K562 (cell line): ENCODE measurements around the gene RERG. TPM values are rescaled to one million over a fixed set of nuclear protein-coding genes. Genes with fewer than 3 reads are reported as not detected.

ENCODE experiments used
- ATAC-seq: fragments of 200-7000 bp; cut with Tn5 transposase; 3 replicates; pipeline ENCODE4 v1.9.1; 2020; ENCODE audit warnings: moderate library complexity
- BruUV-seq: library from RNA; stranded (reverse); fragments of 400-500 nt; replicated peaks from 2 replicates; lab custom pipeline; 2021; lab: Mats Ljungman, UMichigan
- CTCF ChIA-PET: fragments of 300-600 bp; formaldehyde crosslinking; extraction: SDS; loops from one replicate; lab custom pipeline; 2021; ENCODE audit warnings: low intra/inter-chr PET ratio; lab: Yijun Ruan, JAX
- POLR2A ChIA-PET: fragments of 300-600, 350-650 bp; sonication (Branson Sonifier 250); formaldehyde crosslinking; extraction: SDS; loops from one replicate; lab custom pipeline; 2021; ENCODE audit warnings: antibody characterized with exemption, inconsistent platforms; lab: Yijun Ruan, JAX
- DNase-seq, 4 experiments: peaks; one replicate each; pipeline versions ENCODE4 v3.0.0 to v3.0.0-alpha.2; 2011 to 2018; ENCODE audit warnings: low spot score in 3 of 4, mixed read lengths in 3 of 4; ENCODE audit errors: extremely low read depth in 1 of 4
- FAIRE-seq: peaks from 2 replicates; lab custom pipeline; 2011; peaks lifted over from hg19 to GRCh38; lab: Jason Lieb, UNC
- H2AFZ ChIP-seq: 2 replicates; pipeline ENCODE4 v1.6.0; 2011; ENCODE audit warnings: low read depth, low read length, control low read depth, inconsistent platforms
- H3K27ac ChIP-seq: fragments of 200-600 bp; 3 replicates; pipeline ENCODE4 v1.8.0; 2011; ENCODE audit warnings: low read depth, mild to moderate bottlenecking, control low read depth, inconsistent platforms, low read length, moderate library complexity, mixed read lengths; ENCODE audit errors: extremely low read depth
- H3K27me3 ChIP-seq, 2 experiments: fragments of 300-600 bp in 1 of 2; 2 replicates in 1 of 2; 3 replicates in 1 of 2; pipeline versions ENCODE4 v1.6.0 to v1.8.0; 2011; ENCODE audit warnings: inconsistent platforms in 2 of 2, low read length in 2 of 2, mild to moderate bottlenecking in 1 of 2, mixed read lengths in 1 of 2, moderate library complexity in 1 of 2; ENCODE audit not compliant: control insufficient read depth in 2 of 2, insufficient read depth in 2 of 2
- H3K36me3 ChIP-seq: fragments of 300-600 bp; 3 replicates; pipeline ENCODE4 v1.8.0; 2011; ENCODE audit warnings: mild to moderate bottlenecking, low read length, inconsistent platforms; ENCODE audit not compliant: control insufficient read depth, insufficient read depth
- H3K4me1 ChIP-seq, 2 experiments: fragments of 200-600 bp in 1 of 2; replicated peaks in 1 of 2; 2 replicates in 1 of 2; 3 replicates in 1 of 2; pipeline versions ENCODE4 v1.5.1 to v1.8.0; 2011; ENCODE audit warnings: inconsistent platforms in 2 of 2, low read length in 2 of 2, mild to moderate bottlenecking in 1 of 2, mixed read lengths in 1 of 2, moderate library complexity in 1 of 2; ENCODE audit not compliant: control insufficient read depth in 2 of 2, insufficient read depth in 2 of 2
- H3K4me2 ChIP-seq: 2 replicates; pipeline ENCODE4 v1.6.1; 2011; ENCODE audit warnings: low read length, control low read depth, inconsistent platforms, mixed read lengths; ENCODE audit not compliant: insufficient read depth
- H3K4me3 ChIP-seq: fragments of 200-600 bp; sonication (generic), shearing (Covaris generic); 2 replicates; pipeline ENCODE4 v1.5.1; 2016; ENCODE audit warnings: control low read depth, inconsistent platforms
- H3K79me2 ChIP-seq: fragments of 200-600 bp; 3 replicates; pipeline ENCODE4 v1.8.0; 2011; ENCODE audit warnings: low read length, inconsistent platforms; ENCODE audit not compliant: control insufficient read depth, insufficient read depth
- H3K9ac ChIP-seq, 2 experiments: 2 replicates each; pipeline versions ENCODE4 v1.6.0 to v1.6.1; 2011; ENCODE audit warnings: low read depth in 2 of 2, low read length in 2 of 2, control low read depth in 1 of 2, inconsistent platforms in 1 of 2, mild to moderate bottlenecking in 1 of 2, mixed read lengths in 1 of 2; ENCODE audit not compliant: insufficient read depth in 1 of 2
- H3K9me1 ChIP-seq: one replicate; pipeline ENCODE4 v1.6.0; 2011; ENCODE audit warnings: inconsistent platforms, mild to moderate bottlenecking, low read length, moderate library complexity; ENCODE audit not compliant: control insufficient read depth, insufficient read depth
- H3K9me3 ChIP-seq: replicated peaks from 2 replicates; pipeline ENCODE4 v1.5.1; 2011; ENCODE audit warnings: low read depth, low read length, inconsistent platforms; ENCODE audit not compliant: control insufficient read depth, insufficient read depth
- H4K20me1 ChIP-seq: replicated peaks from 2 replicates; pipeline ENCODE4 v1.6.1; 2011; ENCODE audit warnings: low read length, inconsistent platforms, mixed read lengths; ENCODE audit not compliant: control insufficient read depth, insufficient read depth
- ATF7 ChIP-seq: fragments of 450-650 bp; IDR thresholded peaks from 2 replicates; pipeline ENCODE4 v1.7.1; 2014; ENCODE audit warnings: mild to moderate bottlenecking, moderate library complexity
- CCAR2 ChIP-seq: fragments of 200-400 bp; formaldehyde crosslinking; IDR thresholded peaks from 2 replicates; pipeline ENCODE4 v1.6.1; 2017; ENCODE audit warnings: mild to moderate bottlenecking, low read depth, low read length
- FOXA1 ChIP-seq: fragments of 450-650 bp; IDR thresholded peaks from 2 replicates; pipeline ENCODE4 v1.6.1; 2016; ENCODE audit warnings: mild to moderate bottlenecking, borderline replicate concordance
- HNRNPUL1 ChIP-seq: fragments of 200-400 bp; formaldehyde crosslinking; IDR thresholded peaks from 2 replicates; pipeline ENCODE4 v1.6.1; 2017; ENCODE audit warnings: low read length
- KAT2B ChIP-seq: IDR thresholded peaks from one replicate; pipeline ENCODE4 v1.6.1; 2012; ENCODE audit warnings: low read depth, mild to moderate bottlenecking, control low read depth, inconsistent platforms, low read length, moderate library complexity
- KDM1A ChIP-seq, 2 experiments: fragments of 450-650 bp; IDR thresholded peaks; 2 replicates each; pipeline ENCODE4 v1.6.1; 2016; ENCODE audit warnings: mild to moderate bottlenecking in 2 of 2
- MCM3 ChIP-seq: fragments of 450-650 bp; IDR thresholded peaks from 2 replicates; pipeline ENCODE4 v1.6.1; 2016
- MITF ChIP-seq: IDR thresholded peaks from 2 replicates; pipeline ENCODE4 v1.6.1; 2014; ENCODE audit warnings: antibody characterized with exemption
- MTA1 ChIP-seq: fragments of 450-650 bp; IDR thresholded peaks from 2 replicates; pipeline ENCODE4 v1.6.1; 2017; ENCODE audit warnings: borderline replicate concordance
- SRSF7 ChIP-seq: fragments of 200-400 bp; formaldehyde crosslinking; optimal IDR thresholded peaks from 2 replicates; pipeline ENCODE3; 2017; ENCODE audit warnings: mild to moderate bottlenecking, low read depth, low read length
- TBL1XR1 ChIP-seq, 2 experiments: IDR thresholded peaks; 2 replicates each; pipeline ENCODE4 v1.6.1; 2012; ENCODE audit warnings: improper control_type of control experiment in 2 of 2, low read length in 2 of 2, mild to moderate bottlenecking in 1 of 2
- ZC3H8 ChIP-seq: fragments of 450-650 bp; IDR thresholded peaks from 2 replicates; pipeline ENCODE4 v1.6.1; 2017
- WGBS: fragments of 100-300 bp; shearing (Covaris generic); methylation state at CpG from one replicate; pipeline ENCODE4 v1.1.6; 2016; ENCODE audit warnings: low coverage, mixed read lengths; ENCODE audit not compliant: insufficient coverage; ENCODE audit errors: missing lambda C conversion rate; 5-methylcytosine and 5-hydroxymethylcytosine counted together
- in situ Hi-C: fragments of 300-500 bp; cut with MboI; formaldehyde crosslinking; loops from 4 replicates; pipeline ENCODE4 v1.15.0; 2018; ENCODE audit warnings: inconsistent platforms, mixed read lengths
- intact Hi-C: fragments of 100-400 bp; cut with micrococcal nuclease; formaldehyde crosslinking; loops from 2 replicates; pipeline ENCODE4 v1.14.2; 2022
- polyA plus RNA-seq, 8 experiments: library from polyadenylated mRNA; depleted of rRNA in 4 of 8; stranded (reverse) in 5 of 8; unstranded in 3 of 8; fragments of >200 nt; fragmentation: Nextera tagmentation in 2 of 8; fragmentation: Illumina TruSeq in 1 of 8; extraction: Ambion mirVana in 2 of 8; extraction: Trizol in 1 of 8; gene quantifications; 2 replicates each; pipeline versions ENCODE4 v1.2.1 to v1.2.3, GENCODE V29; 2011 to 2014; ENCODE audit warnings: inconsistent platforms in 1 of 8, missing spikeins in 1 of 8
- total RNA-seq, 7 experiments: library from RNA; depleted of rRNA in 6 of 7; stranded (reverse); fragments of >200 nt in 6 of 7; fragmentation: Illumina TruSeq in 2 of 7; extraction: Trizol in 2 of 7; gene quantifications; 2 replicates each; pipeline versions ENCODE4 v1.2.1 to v1.2.3, GENCODE V29; 2011 to 2021; ENCODE audit warnings: low replicate concordance in 1 of 7

Gene RERG
- total and polyA plus RNA-seq, 9 of the 15 experiments (the other 6 are each of a cell fraction or from before 2014, with no cell fraction given), result 2.2 to 7.3 (median 3.0) TPM

GRCh38 chr12:15268309-15268708 lies 47.1 kb upstream of the RERG start:
- Histone ChIP-seq H3K4me2 (no peak overlapping the region), H3K27me3 (no peaks in the 10 kb centered on the region), H3K9me3 (no peaks in the 10 kb centered on the region), H3K9me1 (no peaks in the 10 kb centered on the region), H2AFZ (no peak overlapping the region), H3K27ac (no peak overlapping the region), H3K36me3 (no peaks in the 10 kb centered on the region), H3K4me3 (no peak overlapping the region), H3K9ac (no peak overlapping the region), H3K4me1 (no peaks in the 10 kb centered on the region), H3K79me2 (no peaks in the 10 kb centered on the region), H4K20me1 (no peaks in the 10 kb centered on the region)
- no peak for DNase-seq
- BruUV-seq, result no TSS peak
- ATAC-seq, result no peak
- no peak for FAIRE-seq
- WGBS, result 14% methylated on average over 1 of the region's 1 CpG
- in situ Hi-C loops, result no loop called here
- ChIA-PET CTCF (interaction anchor here (0.9 kb wide), 1 partner anchor 458 kb away, joined by 3 read pairs; no protein-coding TSS in a partner anchor), POLR2A (no interaction called here)
- TF ChIP-seq CCAR2 (no peak), HNRNPUL1 (no peak), KAT2B (no peak), ZC3H8 (no peak), MTA1 (no peak), TBL1XR1 (IDR thresholded peaks at IDR 0.05; ENCODE audit: low read length in 2 of 2) (no peak), ATF7 (no peak), SRSF7 (no peak), MITF (no peak), KDM1A (IDR thresholded peaks at IDR 0.05) (no peak), MCM3 (no peak), FOXA1 (no peak)
- intact Hi-C loops, result loop anchor here (10.0 kb wide), 2 partner anchors 264 to 634 kb away; no protein-coding TSS in a partner anchor
